Suppressor macrophage (primary cell): ENCODE data around the gene SMIM44.

Experiments used
- DNase-seq, 4 experiments: peaks; one replicate each; pipeline ENCODE4 v3.0.0-alpha.2; 2020 to 2022

The SMIM44 gene

DNA sequence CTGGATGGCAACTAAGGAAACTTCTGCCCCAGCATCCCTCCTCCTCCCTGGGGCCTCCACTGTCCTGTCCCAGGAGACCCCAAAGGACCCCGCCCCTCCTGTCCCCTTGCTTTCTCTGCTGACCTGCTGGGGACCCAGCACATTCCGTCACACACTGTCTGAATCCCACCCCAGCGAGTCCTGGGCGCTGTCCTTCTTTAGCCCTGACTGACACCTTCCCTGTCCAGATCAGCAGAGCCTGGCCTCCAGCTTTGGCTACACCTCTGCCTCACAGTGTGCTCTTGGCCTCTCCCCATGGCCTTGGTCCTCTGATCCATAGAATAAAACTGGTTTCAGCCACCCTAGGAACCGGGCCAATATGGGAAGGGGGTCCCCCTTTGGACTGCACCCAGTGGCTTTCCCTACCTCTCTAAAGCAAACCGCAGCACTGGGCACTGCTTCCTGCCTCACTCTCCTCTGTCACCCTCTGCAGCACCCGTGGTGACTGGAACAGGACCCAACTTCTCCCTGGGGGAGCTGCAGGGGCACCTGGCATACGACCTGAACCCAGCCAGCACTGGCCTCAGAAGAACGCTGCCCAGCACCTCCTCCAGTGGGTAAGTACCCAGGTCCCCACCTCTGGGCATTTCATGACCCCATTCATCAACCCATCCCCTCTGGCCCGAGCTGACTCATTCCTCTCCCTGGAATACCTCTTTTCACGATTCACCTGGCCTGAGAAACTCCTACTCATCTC is 49.3 kb downstream of the SMIM44 start:
- DNase-seq: no peak

DNA sequence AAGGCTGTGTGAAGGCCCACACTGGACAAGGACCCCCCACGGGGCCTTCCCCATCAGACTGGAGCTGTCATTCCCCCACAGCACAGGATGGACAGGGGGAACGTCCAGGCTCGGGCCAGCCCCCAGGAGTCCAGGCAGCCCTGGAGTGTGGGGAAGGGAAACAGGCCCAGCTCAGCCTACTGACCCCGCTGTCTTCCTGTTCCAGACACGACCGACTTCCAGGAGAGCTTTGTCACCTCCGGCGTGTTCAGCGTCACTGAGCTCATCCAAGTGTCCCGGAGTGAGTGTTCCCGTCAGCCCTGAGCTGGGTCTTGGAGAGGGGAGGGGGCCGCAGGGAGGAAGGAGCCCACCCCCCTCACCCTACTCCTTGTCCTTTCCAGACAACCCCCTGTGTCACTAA is 49.9 kb downstream of the SMIM44 start:
- no peak for DNase-seq
